ENCODE results near the gene RABGAP1L.

DNA sequence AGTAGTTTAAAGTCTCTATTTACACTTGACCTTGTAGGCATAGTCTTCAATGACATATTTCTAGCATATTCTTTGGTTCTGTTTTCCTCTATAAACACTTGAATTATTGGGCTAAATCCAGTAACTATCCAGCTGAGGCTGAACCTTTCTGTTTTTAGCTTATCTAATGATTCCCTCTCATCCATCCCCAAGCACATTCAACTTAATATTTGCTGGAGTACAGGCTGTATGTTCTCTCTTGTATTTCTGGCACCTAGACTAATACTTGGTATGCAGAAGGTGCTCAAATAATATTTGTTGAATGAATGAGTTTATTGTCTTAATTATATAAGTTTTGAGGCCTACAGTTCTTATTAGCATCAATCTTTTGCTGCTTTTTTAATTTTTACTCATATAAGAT is 88.7 kb downstream of the RABGAP1L start:
- TF ChIP-seq, protein P1, sequence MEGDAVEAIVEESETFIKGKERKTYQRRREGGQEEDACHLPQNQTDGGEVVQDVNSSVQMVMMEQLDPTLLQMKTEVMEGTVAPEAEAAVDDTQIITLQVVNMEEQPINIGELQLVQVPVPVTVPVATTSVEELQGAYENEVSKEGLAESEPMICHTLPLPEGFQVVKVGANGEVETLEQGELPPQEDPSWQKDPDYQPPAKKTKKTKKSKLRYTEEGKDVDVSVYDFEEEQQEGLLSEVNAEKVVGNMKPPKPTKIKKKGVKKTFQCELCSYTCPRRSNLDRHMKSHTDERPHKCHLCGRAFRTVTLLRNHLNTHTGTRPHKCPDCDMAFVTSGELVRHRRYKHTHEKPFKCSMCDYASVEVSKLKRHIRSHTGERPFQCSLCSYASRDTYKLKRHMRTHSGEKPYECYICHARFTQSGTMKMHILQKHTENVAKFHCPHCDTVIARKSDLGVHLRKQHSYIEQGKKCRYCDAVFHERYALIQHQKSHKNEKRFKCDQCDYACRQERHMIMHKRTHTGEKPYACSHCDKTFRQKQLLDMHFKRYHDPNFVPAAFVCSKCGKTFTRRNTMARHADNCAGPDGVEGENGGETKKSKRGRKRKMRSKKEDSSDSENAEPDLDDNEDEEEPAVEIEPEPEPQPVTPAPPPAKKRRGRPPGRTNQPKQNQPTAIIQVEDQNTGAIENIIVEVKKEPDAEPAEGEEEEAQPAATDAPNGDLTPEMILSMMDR (IDR thresholded peaks at IDR 0.05; ENCODE audit: low read depth, low read length, missing input control) = no peak
- TF ChIP-seq EGR1 (IDR thresholded peaks at IDR 0.05; ENCODE audit: low read depth in 2 of 2) = no peak

Measured in liver (tissue), 3 donors.